DMS 273 (cell line): ENCODE measurements around the gene BMP8B.
"Not testable (repeated sequence)": the region's sequence is repeated elsewhere in the genome, so short reads cannot be mapped to it uniquely, and the experiment has no call there.

Experiments used
- DNase-seq: peaks from one replicate; lab custom pipeline; 2025; ENCODE audit not compliant: unreplicated experiment; lab: John Stamatoyannopoulos, UW

BMP8B gene

DNA sequence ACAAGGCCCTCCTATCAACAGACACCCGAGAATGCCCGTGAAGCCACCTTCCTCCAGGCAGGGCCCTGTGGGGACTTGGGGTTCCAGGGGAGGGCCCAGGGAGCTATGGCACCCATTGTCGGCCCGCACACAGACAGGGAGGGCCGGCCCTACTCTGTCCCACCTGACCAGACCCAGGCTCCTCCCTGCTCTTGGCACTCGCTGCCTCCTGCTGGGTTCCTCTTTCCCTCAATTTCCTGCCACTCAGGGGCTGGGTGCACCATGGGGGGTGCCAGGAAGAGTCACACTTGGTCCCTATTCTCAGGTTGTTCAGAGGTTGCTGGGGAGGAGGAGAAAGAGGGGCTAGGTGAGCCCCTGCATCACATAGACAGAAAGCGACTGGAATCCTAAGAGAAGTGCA, 9.5 kb downstream of the BMP8B start:
- no peak for DNase-seq

DNA sequence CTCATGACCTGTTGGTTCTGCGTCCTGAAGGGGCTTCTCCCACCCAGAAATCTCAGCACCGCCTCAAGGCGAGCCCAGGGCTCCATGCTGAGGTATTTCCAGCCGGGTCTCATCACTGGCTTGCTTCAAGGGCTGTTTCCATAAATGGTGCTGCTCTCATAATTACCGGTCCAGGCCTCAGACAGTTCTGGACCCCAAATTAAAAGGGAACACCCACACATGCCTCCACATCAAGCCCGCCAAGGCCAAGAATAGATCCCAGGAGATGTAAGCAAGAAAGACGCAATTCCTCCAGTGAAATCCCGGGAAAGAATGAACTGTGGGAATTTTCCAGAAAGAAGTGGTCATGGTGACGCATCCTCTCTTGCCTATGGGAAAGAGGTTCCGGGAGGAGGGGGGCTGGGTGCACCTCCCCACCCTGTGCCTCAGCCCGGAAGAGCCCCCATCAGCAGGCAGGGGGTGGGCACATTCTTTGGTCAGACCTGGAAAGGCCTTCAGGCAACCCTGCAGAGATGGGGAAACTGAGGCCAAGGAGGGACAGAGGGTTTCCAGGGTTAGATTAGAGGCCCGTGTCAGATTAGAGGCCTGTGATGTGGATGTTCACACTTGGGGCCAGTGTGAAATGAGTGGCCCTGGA, 10.1 kb downstream of the BMP8B start:
- not testable (repeated sequence) for DNase-seq

DNA sequence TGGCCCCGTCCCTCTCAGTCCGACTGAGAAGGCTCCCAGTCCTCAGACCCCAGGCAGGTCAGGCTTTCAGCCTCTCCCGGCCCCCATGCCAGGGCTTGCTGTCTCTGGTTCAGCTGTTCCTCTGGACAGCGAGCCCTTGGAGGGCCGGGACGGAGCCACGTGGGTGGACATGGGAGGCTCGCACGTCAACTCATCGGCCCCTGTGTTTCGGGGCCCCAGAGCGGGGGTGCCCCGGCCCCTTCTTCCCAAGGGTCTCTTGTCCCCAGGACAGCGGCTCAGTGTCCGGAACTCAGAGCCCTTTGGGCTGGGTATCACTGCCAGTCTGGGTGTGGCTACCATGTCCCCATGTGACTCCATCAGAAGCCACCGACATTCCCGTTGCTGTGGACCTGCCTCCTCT, 10.8 kb downstream of the BMP8B start:
- DNase-seq, result not testable (repeated sequence)

DNA sequence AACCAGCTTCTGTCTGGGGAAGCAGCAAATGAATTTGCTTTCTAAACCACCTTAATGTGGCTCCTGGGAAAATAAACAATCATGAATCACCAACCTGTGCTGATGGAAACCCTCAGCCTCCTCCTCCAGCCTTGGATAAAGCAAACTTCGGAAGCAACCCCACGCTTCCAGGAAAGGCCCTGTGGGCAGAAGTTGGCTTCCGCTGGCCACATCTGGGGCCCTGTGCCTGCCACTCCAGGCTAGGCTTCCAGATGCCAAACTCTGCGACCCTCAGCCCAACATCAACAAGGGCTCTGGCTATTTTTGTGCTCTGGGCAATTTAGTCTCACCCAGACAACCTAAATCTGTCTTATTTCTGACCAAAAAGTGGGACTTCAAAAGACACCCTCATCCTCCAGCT, 11.4 kb downstream of the BMP8B start:
- DNase-seq, result no peak

DNA sequence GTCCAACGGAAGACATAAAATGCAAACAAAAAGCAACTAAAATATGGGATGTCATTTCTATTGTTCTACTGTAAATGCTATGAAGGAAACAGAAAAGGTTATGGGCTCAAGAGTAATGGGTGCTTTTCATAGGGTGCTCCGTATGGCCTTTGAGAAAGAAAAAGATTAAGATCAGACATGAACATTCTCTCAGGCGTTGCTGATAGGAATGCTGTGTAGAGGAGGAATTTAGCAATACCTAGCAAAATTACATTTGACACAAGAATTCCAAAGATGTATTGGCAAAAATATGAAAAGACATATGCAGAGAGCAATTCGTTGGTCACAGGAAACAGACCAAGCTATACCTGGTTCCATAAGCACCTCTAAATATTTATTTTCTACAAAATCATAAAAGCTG, 11.8 kb downstream of the BMP8B start:
- DNase-seq, result no peak

DNA sequence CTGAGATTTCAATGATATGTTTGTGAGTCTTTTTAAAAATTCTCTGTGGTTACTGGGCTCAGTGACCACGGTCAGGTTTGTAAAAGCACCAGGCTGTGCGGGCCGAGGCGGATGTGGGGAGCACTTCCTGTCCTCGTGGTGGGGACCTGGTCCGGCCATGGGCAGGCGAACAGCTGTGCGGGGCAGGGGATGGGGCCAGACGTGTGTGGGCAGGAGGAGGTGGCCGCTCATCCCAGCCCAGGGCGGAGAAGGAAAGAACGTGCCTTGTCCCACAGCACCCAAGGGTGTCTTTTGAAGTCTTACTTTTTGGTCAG, 12.3 kb downstream of the BMP8B start:
- DNase-seq, result no peak

DNA sequence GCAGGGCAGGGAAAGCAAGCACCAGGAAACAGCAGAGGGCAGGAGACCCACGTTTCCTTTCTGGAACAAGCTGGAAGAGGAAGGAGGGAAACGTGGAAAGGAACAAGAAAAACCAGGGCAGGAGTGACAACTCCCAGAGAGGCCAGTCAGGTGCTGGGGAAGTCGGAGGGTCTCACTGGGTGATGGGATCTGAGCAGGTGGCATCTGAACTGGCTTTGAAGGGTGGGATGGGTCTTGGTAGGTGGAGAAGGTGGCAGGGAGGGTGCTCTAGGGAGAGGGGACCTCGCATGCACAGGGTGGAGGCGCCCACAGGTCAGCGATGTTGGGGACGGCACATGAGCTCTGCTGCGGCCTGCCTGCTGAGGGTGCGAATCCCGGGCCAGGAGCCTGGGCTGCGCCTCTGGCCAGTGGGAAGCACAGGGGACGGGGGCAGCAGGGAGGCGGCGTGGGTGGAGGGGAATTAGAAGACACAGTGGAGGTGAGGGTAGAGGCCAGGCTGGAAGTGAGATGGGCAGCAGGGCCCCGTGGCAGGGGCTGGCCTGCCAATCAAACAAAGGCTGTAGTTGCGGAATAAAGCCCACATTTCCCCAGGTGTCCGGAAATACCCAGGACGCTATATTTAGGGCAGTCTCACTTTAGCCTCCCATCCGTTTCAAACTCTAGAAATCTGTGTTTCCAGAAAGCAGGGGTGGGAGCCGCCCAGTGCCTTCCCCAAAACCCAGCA, 12.8 kb downstream of the BMP8B start:
- DNase-seq, result not testable (repeated sequence)

DNA sequence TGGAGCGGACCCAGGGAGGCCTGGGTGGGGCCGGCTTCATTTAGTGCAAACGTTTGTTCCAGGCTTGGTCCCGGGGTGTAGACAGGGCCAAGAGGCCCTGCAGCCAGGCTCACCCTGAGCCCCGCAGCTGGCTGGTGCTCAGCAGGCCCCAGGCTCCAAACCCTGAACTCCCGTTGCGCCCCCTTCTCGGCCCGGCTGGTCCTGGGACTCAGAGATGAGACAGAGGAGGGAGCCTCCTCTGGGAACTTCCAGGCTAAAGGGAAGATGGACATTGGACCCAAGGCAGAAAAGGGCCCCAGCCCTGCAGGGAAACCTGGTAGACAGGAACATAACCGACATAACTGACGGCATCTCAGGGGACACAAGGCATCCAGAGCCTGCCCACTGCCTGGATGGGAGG, 13.5 kb downstream of the BMP8B start:
- DNase-seq, result not testable (repeated sequence)

DNA sequence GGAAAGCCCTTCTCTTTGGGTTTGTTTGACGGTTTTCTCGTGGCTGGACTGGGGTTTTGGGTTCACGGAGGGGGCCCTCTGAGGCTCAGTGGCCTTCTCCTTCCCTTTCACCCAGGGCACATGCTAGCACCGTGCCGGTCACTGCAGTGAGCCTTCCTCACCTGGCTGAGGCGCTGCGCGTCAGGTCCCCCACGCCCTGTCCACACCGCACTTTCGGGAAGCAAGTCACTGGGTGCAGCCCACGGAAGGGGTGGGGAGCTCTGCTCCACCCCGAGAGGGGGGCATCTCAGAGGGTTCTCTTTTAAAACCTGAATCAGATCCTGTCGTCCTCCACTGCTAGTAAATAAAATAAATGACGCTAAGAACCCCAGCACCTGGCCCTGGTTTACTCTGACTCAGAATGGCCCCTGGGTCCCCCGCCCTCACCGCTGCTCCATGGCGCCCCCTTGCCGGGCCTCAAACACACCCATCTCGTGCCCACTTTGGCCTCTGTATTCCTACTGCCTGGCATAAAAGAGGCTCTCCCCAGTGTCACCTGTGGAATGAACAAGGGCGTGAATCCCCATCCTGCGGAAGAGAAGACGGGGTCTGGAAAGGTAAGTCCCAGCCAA, 15.2 kb downstream of the BMP8B start:
- not testable (repeated sequence) for DNase-seq

DNA sequence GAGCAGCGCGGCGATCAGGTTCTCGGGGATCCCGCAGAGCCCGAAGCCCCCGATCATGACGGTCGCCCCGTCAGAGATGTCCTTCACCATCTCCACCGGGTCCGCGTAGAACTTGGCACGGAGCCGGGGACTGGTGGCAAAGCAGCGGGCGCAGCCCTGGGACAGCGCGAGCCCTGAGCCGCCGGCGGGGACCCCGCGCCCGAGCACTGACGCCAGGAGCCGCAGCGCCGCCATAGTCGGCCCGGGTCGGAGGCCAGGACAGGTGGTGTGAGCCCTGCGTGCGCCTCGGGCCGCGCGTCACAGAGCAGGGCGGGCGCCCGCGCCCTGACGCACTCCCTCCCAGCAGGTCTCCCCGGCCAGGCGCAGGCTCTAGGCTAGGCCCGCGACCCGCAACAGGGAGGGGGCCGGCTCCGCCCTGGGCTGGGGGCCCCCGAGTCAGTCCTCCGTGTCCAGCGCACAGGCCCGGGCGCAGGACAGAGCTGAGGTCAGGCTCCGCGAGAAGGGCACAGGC, 17.6 kb downstream of the BMP8B start, which contains the start of gene OXCT2:
Gene OXCT2 (minus strand): TSS at position 327 of the 511 bp plus-strand sequence. CDS start 93 bp downstream, at position 234.
- DNase-seq, result not testable (repeated sequence)

DNA sequence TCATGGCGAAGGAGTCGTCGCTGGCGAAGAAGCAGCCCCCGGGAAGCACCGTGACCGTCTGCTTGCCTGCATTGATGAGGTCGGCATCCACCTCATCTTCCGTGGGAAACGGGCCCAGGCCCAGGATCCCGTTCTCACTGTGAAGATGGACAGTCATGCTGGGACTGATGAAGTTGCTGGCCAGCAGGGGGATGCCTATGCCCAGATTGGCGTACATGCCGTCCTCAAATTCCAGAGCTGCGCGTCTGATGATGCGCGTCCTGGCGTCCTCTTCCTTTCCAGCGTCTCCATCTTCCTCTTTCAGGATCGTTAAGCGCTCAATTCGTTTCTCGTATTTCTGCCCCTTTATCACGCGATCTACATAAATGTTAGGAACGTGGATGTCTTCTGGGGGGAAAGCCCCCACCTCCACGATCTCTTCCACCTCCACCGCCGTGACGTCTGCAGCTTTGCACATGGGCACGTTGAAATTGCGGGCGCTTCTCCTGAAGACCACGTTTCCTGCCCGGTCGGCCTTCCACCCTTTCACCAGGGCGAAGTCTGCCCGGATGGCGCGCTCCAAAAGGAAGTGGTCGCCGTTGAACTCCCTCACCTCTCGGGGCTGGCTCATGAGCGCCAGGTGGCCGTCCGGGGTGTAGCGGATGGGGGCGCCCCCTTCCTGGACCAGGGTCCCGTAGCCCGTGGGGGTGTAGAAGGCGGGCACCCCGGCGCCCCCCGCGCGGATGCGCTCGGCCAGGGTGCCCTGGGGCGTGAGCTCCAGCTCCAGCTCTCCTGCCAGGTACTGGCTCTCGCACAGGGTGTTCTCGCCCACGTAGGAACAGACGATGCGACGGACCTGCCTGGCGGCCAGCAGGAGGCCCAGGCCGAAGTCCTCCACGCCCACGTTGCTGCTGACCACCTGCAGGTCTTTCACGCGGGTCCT, 18.3 kb downstream of the BMP8B start:
- not testable (repeated sequence) for DNase-seq

DNA sequence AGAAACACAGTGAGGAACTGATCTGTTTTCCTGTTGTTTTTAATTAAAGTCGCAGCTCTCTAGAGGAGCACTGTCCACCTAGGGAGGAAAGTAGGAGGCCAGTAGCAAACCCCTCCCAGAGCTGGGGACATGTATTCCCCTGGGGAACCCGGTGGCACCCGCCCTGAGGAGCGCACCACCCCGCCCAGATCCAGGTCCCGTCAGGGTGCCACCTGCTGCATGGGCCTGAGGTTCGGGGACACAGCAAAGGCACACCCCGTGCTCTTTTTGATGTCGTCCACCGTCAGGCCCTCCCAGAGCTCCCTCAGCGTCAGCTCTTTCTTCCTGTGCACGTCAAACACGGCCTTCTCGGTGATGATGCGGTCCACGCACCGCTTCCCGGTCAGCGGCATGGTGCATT, 19.2 kb downstream of the BMP8B start:
- not testable (repeated sequence) for DNase-seq

DNA sequence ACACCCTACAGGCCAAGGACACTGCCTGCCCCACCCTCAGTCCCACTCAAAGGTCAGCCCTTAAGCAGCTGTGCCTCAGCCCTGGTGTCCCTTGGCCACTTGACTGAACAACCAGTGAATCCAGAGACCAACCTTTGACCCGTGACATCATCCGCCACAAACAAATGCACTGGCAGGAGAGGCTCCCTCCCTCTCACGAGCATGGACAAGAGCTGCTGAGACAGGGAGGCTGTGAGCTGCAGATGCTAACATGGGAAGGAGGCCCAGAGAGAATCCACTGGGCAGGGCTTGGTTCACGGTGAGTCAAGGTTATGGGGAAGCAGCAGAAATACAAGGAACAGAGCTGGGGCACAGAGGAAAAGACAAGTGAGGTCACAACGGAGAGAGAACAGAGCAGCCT, 22.2 kb downstream of the BMP8B start:
- DNase-seq, result not testable (repeated sequence)

DNA sequence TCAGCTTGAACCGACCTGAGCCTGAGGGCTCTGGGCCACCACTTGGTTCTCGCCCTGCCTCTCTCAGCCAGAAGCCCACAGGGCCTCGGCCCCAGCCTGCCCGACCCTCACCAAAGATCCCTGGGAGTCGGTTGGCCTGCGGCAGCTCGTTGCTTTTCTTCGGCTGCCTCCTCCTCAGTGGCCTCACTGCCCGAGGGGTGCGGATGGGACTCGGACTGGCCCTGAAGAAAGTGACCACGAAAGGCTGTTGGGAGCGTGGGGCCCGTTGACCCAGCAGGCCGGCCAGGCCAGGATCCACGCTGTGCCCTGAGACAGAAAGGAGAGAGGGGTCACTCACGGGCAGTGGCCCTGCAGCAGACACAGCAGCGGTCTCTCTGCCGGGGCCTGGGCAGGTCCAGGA, 24.2 kb downstream of the BMP8B start:
- DNase-seq, result not testable (repeated sequence)

DNA sequence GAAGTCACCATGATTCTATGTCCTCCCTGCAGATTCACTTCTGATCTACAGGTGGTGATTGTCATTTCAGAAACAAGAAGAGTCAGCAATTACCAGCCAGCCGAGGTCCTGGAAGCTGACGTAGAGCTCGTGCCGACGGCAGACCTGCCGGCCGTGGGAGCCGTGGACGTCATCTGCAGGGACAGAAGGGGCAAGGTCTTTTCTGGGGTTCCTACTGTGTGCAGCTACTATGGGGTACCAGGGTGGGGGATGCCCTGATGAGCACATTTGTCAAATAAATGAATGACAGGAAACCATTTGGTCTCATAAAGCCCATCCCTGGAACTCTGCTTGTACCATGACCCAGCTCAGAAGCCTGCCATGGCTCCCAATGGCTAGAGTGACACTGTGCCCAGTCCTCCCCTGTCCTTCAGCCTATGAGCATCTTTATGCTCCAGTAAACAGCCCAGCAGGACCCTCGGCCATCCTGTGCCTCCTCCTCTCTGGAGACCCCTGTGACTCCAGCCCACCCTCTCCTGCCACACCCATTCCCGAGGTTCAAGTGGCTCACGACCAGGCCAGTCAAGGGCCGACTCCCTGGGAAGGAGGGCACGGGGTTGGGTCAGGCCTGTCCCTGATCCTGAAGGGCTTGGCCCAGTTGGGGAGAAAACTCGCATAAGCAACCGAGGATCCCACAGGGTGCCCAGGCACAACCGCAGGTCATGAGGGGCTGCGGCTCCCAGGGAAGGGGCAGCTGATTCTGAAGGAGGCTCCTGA, 24.9 kb downstream of the BMP8B start:
- not testable (repeated sequence) for DNase-seq

DNA sequence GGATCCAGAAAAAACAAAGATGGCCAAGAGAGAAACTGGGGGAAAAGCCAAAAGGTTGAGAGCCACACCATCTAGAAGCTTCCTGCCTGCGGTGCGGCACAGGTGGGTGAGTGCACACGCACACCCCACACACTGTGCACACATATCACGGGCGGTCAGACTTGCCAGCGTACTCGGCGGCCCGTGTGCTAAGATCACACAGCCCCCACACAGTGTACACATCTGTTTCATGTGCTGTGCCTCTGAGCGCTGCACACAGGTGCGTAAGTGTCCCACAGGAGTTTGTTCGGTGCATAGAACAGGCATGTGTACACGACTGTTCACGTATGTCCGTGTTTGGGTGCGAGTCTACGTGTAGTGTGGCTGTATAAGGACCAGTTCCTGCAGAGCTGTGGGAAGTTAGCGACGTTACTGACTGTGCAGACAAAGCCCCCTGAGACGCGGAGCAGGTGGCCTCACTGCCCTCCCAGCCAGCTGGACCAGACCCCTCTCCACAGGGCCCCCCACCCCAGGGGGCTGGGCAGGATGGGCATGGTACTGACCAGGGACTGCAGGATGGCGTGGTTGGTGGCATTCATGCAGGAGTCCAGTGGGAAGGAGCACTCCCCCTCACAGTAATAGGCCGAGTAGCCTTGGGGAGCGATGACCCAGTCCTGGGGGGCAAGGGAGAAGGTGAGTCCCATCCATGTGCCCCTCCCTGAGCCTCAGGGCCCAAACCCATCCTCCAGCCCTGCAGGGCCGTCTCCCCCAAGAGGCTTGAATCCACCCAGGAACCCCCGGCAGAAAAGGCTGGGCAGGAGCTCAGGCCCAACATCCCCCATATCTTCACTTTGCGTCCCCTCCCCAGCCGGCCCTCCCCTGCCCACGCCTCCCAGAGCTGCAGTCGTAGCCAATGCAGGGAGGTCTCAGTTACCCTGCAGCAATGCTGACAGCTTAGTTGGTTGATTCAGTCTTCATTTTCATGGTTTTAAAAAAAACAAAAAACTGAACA, 25.8 kb downstream of the BMP8B start:
- no peak for DNase-seq

DNA sequence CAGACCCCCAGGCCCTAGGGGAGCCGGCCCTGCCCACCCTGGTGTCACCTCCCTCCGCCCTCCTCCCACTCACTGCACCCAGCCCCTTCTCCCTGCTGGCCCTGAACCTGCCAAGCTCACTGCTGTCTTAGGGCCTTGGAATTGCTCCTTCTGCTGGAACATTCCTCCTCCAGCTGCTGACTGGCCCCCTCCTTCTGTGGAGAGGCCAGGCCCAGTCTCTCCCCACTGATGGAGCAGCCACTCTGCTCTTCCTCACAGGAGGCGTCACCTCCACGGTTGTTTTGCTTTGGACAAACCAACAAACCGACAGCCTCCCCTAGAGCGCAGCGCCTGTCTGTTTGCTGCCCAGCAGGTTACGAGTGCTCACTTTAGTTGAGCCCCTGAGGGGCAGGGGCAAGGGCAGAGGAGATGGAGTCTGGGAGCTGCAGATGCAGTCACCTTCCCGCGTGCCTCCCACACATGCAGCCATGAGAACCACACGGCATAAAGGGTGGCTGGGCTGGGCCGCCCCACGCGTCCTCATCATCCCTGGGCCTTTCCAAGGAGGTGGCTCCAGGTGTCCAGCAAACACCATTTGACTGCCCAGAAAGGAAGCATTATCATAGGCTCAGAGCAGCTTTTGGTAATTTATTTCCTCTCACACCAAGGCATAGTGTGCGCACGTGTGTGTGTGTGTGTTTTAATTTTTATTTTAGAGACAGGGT, 27.0 kb downstream of the BMP8B start:
- peak; percentile 88 for DNase-seq

DNA sequence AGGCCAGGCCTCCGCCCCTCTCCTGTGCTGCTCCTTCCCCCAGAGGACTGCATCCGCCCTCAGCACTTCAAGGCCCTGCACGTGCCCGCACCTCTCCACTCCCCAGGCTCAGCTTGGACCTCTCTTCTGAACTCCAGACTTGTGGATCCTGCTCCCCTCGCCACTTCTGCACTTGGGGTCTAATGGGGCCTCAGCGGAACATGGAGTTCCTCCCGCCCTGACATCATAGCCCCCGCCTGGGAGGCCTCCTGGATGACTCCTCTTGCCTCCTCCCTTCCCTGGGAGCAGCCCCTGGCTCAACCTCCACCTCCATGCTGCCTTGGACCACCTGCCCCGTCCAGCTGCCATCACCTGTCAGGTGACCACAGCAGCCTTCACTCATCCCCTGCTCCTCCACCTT, 27.6 kb downstream of the BMP8B start:
- DNase-seq, result no peak
